ENCODE data around the gene KCNH5. TPM values are rescaled to one million over a fixed set of nuclear protein-coding genes. Genes with fewer than 3 reads are reported as not detected.

Gene KCNH5
- total RNA-seq, 2 donors from 2014 or later = 0.06 to 0.09 TPM

- WGBS = 45% methylated on average over 3 of the region's 3 CpGs
- no peak for DNase-seq (ENCODE audit: low spot score)
- Histone ChIP-seq H3K36me3 (no peaks in the 10 kb centered on the region), H3K9me3 (no peaks in the 10 kb centered on the region), H3K4me3 (no peak overlapping the region), H3K4me1 (replicated peaks) (no peaks in the 10 kb centered on the region), H3K27me3 (replicated peaks; ENCODE audit: insufficient read depth) (no peaks in the 10 kb centered on the region), H3K27ac (no peak overlapping the region)
- intact Hi-C loops (cut with DNase I) = loop anchor here (10.0 kb wide), 1 partner anchor 120 kb away; no protein-coding TSS in a partner anchor
- no peak for TF ChIP-seq CTCF (IDR thresholded peaks at IDR 0.05)
- no peak for TF ChIP-seq POLR2A (IDR thresholded peaks at IDR 0.05)
- TF ChIP-seq POLR2AphosphoS5 (IDR thresholded peaks at IDR 0.05) = no peak
Observed at GRCh38 chr14:62914873-62915272, 130.4 kb downstream of the KCNH5 start.

GRCh38 chr14:62914025-62914424, 131.2 kb downstream of the KCNH5 start:
- H3K27me3 ChIP-seq (replicated peaks; ENCODE audit: insufficient read depth) = no peaks in the 10 kb centered on the region
- H3K4me3 ChIP-seq = no peak overlapping the region
- 57% methylated on average over 2 of the region's 2 CpGs for WGBS
- intact Hi-C loops (cut with DNase I) = loop anchor here (10.0 kb wide), 1 partner anchor 121 kb away; no protein-coding TSS in a partner anchor
- no peak overlapping the region for H3K27ac ChIP-seq
- no peaks in the 10 kb centered on the region for H3K4me1 ChIP-seq (replicated peaks)
- DNase-seq (ENCODE audit: low spot score) = no peak
- no peak for TF ChIP-seq POLR2A (IDR thresholded peaks at IDR 0.05)
- no peak for TF ChIP-seq CTCF (IDR thresholded peaks at IDR 0.05)
- TF ChIP-seq POLR2AphosphoS5 (IDR thresholded peaks at IDR 0.05) = no peak
- no peaks in the 10 kb centered on the region for H3K36me3 ChIP-seq
- no peaks in the 10 kb centered on the region for H3K9me3 ChIP-seq

GRCh38 chr14:62908506-62908905, 136.8 kb downstream of the KCNH5 start:
- no peak overlapping the region for H3K27ac ChIP-seq
- no peaks in the 10 kb centered on the region for H3K36me3 ChIP-seq
- no peak for TF ChIP-seq CTCF (IDR thresholded peaks at IDR 0.05)
- no peak for TF ChIP-seq POLR2A (IDR thresholded peaks at IDR 0.05)
- no peak for TF ChIP-seq POLR2AphosphoS5 (IDR thresholded peaks at IDR 0.05)
- H3K4me3 ChIP-seq = no peak overlapping the region
- H3K27me3 ChIP-seq (replicated peaks; ENCODE audit: insufficient read depth) = no peaks in the 10 kb centered on the region
- H3K4me1 ChIP-seq (replicated peaks) = no peaks in the 10 kb centered on the region
- no peak for DNase-seq (ENCODE audit: low spot score)
- no peaks in the 10 kb centered on the region for H3K9me3 ChIP-seq
- WGBS = 100% methylated on average over 1 of the region's 1 CpG
- intact Hi-C loops (cut with DNase I) = no loop called here

- no peaks in the 10 kb centered on the region for H3K36me3 ChIP-seq
- no peaks in the 10 kb centered on the region for H3K27me3 ChIP-seq (replicated peaks; ENCODE audit: insufficient read depth)
- intact Hi-C loops (cut with DNase I) = no loop called here
- H3K4me1 ChIP-seq (replicated peaks) = no peaks in the 10 kb centered on the region
- no peak for DNase-seq (ENCODE audit: low spot score)
- no peak overlapping the region for H3K27ac ChIP-seq
- 73% methylated on average over 2 of the region's 2 CpGs for WGBS
- no peaks in the 10 kb centered on the region for H3K9me3 ChIP-seq
- TF ChIP-seq POLR2A (IDR thresholded peaks at IDR 0.05) (no peak), POLR2AphosphoS5 (IDR thresholded peaks at IDR 0.05) (no peak), CTCF (IDR thresholded peaks at IDR 0.05) (no peak)
- no peak overlapping the region for H3K4me3 ChIP-seq
Observed at GRCh38 chr14:62905566-62905965, 139.7 kb downstream of the KCNH5 start.

GRCh38 chr14:62897771-62898170, 147.5 kb downstream of the KCNH5 start:
- Histone ChIP-seq H3K27me3 (replicated peaks; ENCODE audit: insufficient read depth) (no peaks in the 10 kb centered on the region), H3K9me3 (no peaks in the 10 kb centered on the region), H3K36me3 (no peaks in the 10 kb centered on the region), H3K4me3 (no peak overlapping the region), H3K4me1 (replicated peaks) (no peaks in the 10 kb centered on the region), H3K27ac (no peak overlapping the region)
- TF ChIP-seq CTCF (IDR thresholded peaks at IDR 0.05) (no peak), POLR2A (IDR thresholded peaks at IDR 0.05) (no peak), POLR2AphosphoS5 (IDR thresholded peaks at IDR 0.05) (no peak)
- WGBS = 59% methylated on average over 2 of the region's 2 CpGs
- intact Hi-C loops (cut with DNase I) = no loop called here
- DNase-seq (ENCODE audit: low spot score) = no peak

All from prostate gland (tissue), 2 donors.